B cell (primary cell): ENCODE results near the gene APOC1. TPM values are rescaled to one million over a fixed set of nuclear protein-coding genes. Genes with fewer than 3 reads are reported as not detected.
"Not testable (repeated sequence)": the region's sequence is repeated elsewhere in the genome, so short reads cannot be mapped to it uniquely, and the experiment has no call there.

Experiments used
- ATAC-seq: fragments of 200-7000 bp; cut with Tn5 transposase; one replicate; pipeline ENCODE4 v1.10.0; 2021; ENCODE audit warnings: low read depth, mild to moderate bottlenecking, moderate number of reproducible peaks, moderate library complexity
- CTCF ChIA-PET: fragments of 350-600 bp; sonication (Branson Sonifier 250); formaldehyde crosslinking; loops from one replicate; lab custom pipeline; 2021; ENCODE audit warnings: antibody characterized with exemption, inconsistent platforms; lab: Charles Lee
- POLR2A ChIA-PET: fragments of 350-600 bp; sonication (Branson Sonifier 250); formaldehyde crosslinking; loops from one replicate; lab custom pipeline; 2021; ENCODE audit warnings: antibody characterized with exemption; lab: Charles Lee
- DNase-seq: peaks from one replicate; pipeline ENCODE4 v3.0.0; 2013
- H2AFZ ChIP-seq: 2 replicates; pipeline ENCODE4 v1.6.1; 2012; ENCODE audit warnings: mild to moderate bottlenecking, low read depth, low read length; ENCODE audit not compliant: insufficient read depth, poor library complexity, severe bottlenecking
- H3K27ac ChIP-seq, 2 donors: 1 replicate in 1 of 2; 2 replicates in 1 of 2; pipeline ENCODE4 v1.5.1; 2012 to 2013; ENCODE audit warnings: low read length in 2 of 2, mild to moderate bottlenecking in 2 of 2, moderate library complexity in 1 of 2
- H3K27me3 ChIP-seq, 4 experiments: fragments of 200-600 bp in 1 of 4; sonication (generic) in 1 of 4; replicated peaks in 1 of 4; 1 replicate in 2 of 4; 2 replicates in 2 of 4; pipeline versions ENCODE4 v1.6.1 to v1.7.0; 2013 to 2016; ENCODE audit warnings: low read length in 3 of 4, mild to moderate bottlenecking in 2 of 4, mixed read lengths in 1 of 4, moderate library complexity in 1 of 4; ENCODE audit not compliant: insufficient read depth in 4 of 4, control insufficient read depth in 3 of 4; ENCODE audit errors: control extremely low read depth in 1 of 4
- H3K36me3 ChIP-seq, 2 experiments: replicated peaks in 1 of 2; 1 replicate in 1 of 2; 2 replicates in 1 of 2; pipeline versions ENCODE4 v1.6.1 to v1.7.1; 2013; ENCODE audit warnings: low read length in 1 of 2; ENCODE audit not compliant: insufficient read depth in 2 of 2, control insufficient read depth in 1 of 2; ENCODE audit errors: control extremely low read depth in 1 of 2, extremely low read depth in 1 of 2
- H3K4me1 ChIP-seq, 2 donors: fragments of 200-600 bp in 1 of 2; sonication (generic) in 1 of 2; 1 replicate in 1 of 2; 2 replicates in 1 of 2; pipeline versions ENCODE4 v1.5.1 to v1.6.1; 2013 to 2017; ENCODE audit warnings: low read length in 2 of 2; ENCODE audit not compliant: control insufficient read depth in 2 of 2, insufficient read depth in 2 of 2
- H3K4me2 ChIP-seq: replicated peaks from 2 replicates; pipeline ENCODE3; 2012; ENCODE audit warnings: mild to moderate bottlenecking, low read depth, low read length; ENCODE audit not compliant: poor library complexity, severe bottlenecking
- H3K4me3 ChIP-seq, 5 experiments: fragments of 200-600 bp in 1 of 5; sonication (generic) in 1 of 5; 1 replicate in 3 of 5; 2 replicates in 2 of 5; pipeline versions ENCODE4 v1.5.1 to v1.7.0; 2011 to 2016; ENCODE audit warnings: low read length in 4 of 5, mild to moderate bottlenecking in 4 of 5, low read depth in 2 of 5, control low read depth in 1 of 5, moderate library complexity in 1 of 5; ENCODE audit not compliant: insufficient read depth in 1 of 5; ENCODE audit errors: control extremely low read depth in 1 of 5, extremely low read depth in 1 of 5
- H3K79me2 ChIP-seq: fragments of 200-600 bp; sonication (generic); one replicate; pipeline ENCODE4 v1.6.0; 2016; ENCODE audit warnings: low read length; ENCODE audit not compliant: control insufficient read depth, insufficient read depth
- H3K9ac ChIP-seq: fragments of 200-600 bp; sonication (generic); 2 replicates; pipeline ENCODE4 v1.6.1; 2017; ENCODE audit warnings: mild to moderate bottlenecking, low read length, moderate library complexity
- H3K9me3 ChIP-seq, 3 donors: one replicate each; pipeline versions ENCODE4 v1.6.1 to v1.7.1; 2013; ENCODE audit warnings: low read length in 2 of 3; ENCODE audit not compliant: control insufficient read depth in 2 of 3, insufficient read depth in 1 of 3; ENCODE audit errors: control extremely low read depth in 1 of 3
- H4K20me1 ChIP-seq: 2 replicates; pipeline ENCODE4 v1.6.0; 2012; ENCODE audit warnings: mild to moderate bottlenecking, low read length; ENCODE audit not compliant: insufficient read depth, control insufficient read depth, poor library complexity, severe bottlenecking
- H3K27ac Mint-ChIP-seq: one replicate; pipeline ENCODE4 v1.8.0; 2021; ENCODE audit warnings: mixed read lengths
- H3K27me3 Mint-ChIP-seq: one replicate; pipeline ENCODE4 v1.8.0; 2021; ENCODE audit warnings: mixed read lengths
- H3K4me1 Mint-ChIP-seq: one replicate; pipeline ENCODE4 v1.8.0; 2021; ENCODE audit warnings: mixed read lengths
- H3K4me3 Mint-ChIP-seq: one replicate; pipeline ENCODE4 v1.8.0; 2021; ENCODE audit warnings: mixed read lengths
- H3K9me3 Mint-ChIP-seq: one replicate; pipeline ENCODE4 v1.8.0; 2022; ENCODE audit warnings: mixed read lengths; ENCODE audit not compliant: insufficient read depth
- EZH2 ChIP-seq: IDR thresholded peaks from 2 replicates; pipeline ENCODE4 v1.6.1; 2012; ENCODE audit warnings: borderline replicate concordance, low read depth, mild to moderate bottlenecking, moderate library complexity, low read length; ENCODE audit not compliant: insufficient read depth, poor library complexity, severe bottlenecking
- WGBS: methylation state at CpG from one replicate; pipeline ENCODE4 v1.1.5; 2013; ENCODE audit warnings: missing lambda C conversion rate; ENCODE audit not compliant: insufficient coverage; 5-methylcytosine and 5-hydroxymethylcytosine counted together
- intact Hi-C: fragments of 100-400 bp; cut with micrococcal nuclease; formaldehyde crosslinking; loops from one replicate; pipeline ENCODE4 v1.10.0; 2022
- polyA plus RNA-seq: library from polyadenylated mRNA; depleted of rRNA; stranded (reverse); fragments of >200 nt; gene quantifications from 2 replicates; pipeline ENCODE4 v1.2.3, GENCODE V29; 2012
- total RNA-seq, 2 donors: library from RNA; stranded (reverse); fragments of 120-200 nt in 1 of 2; gene quantifications; 1 replicate in 1 of 2; 2 replicates in 1 of 2; pipeline versions ENCODE4 v1.2.3 to v1.2.4, GENCODE V29; 2013 to 2022

APOC1 gene
- total and polyA plus RNA-seq, 2 donors (not counting 1 experiment from before 2014, with no cell fraction given): not detected

DNA sequence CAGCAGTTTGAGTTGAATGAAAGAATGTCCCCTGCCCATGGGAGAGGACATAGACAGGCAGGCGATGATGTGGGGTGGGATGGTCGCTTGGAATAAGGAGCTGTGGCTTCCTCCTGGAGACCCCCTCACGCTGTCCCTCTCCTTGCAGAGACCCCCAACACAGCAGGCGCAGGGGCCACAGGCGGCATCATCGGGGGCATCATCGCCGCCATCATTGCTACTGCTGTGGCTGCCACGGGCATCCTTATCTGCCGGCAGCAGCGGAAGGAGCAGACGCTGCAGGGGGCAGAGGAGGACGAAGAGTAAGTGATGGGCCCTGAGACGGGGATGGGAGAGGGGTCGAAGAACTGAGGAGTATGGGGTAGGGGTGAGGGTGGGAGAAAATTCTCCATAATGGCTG lies 32.3 kb upstream of the APOC1 start:
- H3K4me2 ChIP-seq: no peak overlapping the region
- intact Hi-C loops: no loop called here
- H3K27ac ChIP-seq: no peak overlapping the region
- DNase-seq (no peak), ATAC-seq (no peak)
- no peaks in the 10 kb centered on the region for H3K4me1 ChIP-seq
- no peaks in the 10 kb centered on the region for H4K20me1 ChIP-seq
- Mint-ChIP-seq H3K4me3 (no peak overlapping the region), H3K4me1 (no peaks in the 10 kb centered on the region), H3K9me3 (no peaks in the 10 kb centered on the region), H3K27me3 (peaks cover 17% of the 10 kb centered on the region), H3K27ac (no peak overlapping the region)
- POLR2A ChIA-PET: no interaction called here
- CTCF ChIA-PET: no interaction called here
- H3K9me3 ChIP-seq: no peaks in the 10 kb centered on the region
- H3K9ac ChIP-seq: no peak overlapping the region
- no peak for TF ChIP-seq EZH2
- H2AFZ ChIP-seq: no peak overlapping the region
- no peaks in the 10 kb centered on the region for H3K79me2 ChIP-seq
- H3K4me3 ChIP-seq: no peak overlapping the region
- 94% methylated on average over 13 of the region's 15 CpGs for WGBS
- H3K27me3 ChIP-seq: no peaks in the 10 kb centered on the region
- no peaks in the 10 kb centered on the region for H3K36me3 ChIP-seq

DNA sequence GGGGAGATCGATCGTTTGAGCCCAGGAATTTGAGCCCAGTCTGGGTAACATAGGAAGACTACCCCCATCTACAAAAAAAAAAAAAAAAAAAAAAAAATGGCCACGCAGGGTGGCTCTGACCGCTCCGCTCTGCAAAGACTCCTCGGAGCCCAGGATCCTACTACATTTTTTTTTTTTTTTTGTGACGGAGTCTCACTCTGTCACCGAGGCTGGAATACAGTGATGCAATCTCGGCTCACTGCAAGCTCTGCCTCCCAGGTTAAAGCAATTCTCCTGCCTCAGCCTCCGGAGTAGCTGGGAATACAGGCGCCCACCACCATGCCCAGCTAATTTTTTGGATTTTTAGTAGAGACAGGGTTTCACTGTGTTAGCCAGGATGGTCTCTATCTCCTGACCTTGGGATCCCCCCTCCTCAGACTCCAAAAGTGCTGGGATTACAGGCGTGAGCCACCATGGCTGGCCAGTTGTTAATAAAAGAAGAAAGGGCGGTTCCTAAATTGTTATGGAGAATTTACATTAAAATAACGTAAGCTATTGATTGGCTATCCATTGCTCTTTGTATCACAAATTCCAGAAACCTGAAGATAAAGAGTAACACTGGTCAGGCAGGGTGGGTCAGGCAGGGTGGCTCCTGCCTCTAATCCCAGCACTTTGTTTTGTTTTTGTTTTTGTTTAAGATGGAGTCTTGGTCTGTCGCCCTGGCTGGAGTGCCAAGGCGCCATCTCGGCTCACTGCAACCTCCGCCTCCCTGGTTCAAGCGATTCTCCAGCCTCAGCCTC lies 31.6 kb upstream of the APOC1 start:
- H3K9me3 ChIP-seq, H3K9me3 Mint-ChIP-seq, H2AFZ ChIP-seq, H3K79me2 ChIP-seq, H3K4me1 ChIP-seq, DNase-seq, H3K9ac ChIP-seq, intact Hi-C loops, H3K36me3 ChIP-seq, ATAC-seq, H3K27ac ChIP-seq, H3K4me3 Mint-ChIP-seq, H3K4me2 ChIP-seq, POLR2A ChIA-PET, H3K27me3 ChIP-seq, H3K4me1 Mint-ChIP-seq, H3K27ac Mint-ChIP-seq, H4K20me1 ChIP-seq, H3K4me3 ChIP-seq, CTCF ChIA-PET: not testable (repeated sequence)
- H3K27me3 Mint-ChIP-seq: peaks cover 17% of the 10 kb centered on the region
- WGBS: 94% methylated on average over 10 of the region's 19 CpGs
